ENCODE results near the gene KLHDC4.

- TF ChIP-seq CTCF (IDR thresholded peaks at IDR 0.05) (no peak), POLR2A (IDR thresholded peaks at IDR 0.05) (no peak)
These were observed 62.7 kb downstream of the KLHDC4 start for GRCh38 chr16:87703071-87703470.
